ENCODE measurements around the gene DUSP28.

GRCh38 chr2:240579771-240580614 lies 19.8 kb downstream of the DUSP28 start:
- TF ChIP-seq YY1 (IDR thresholded peaks at IDR 0.05; ENCODE audit: low read depth) (no peak), TAF1 (IDR thresholded peaks at IDR 0.05; ENCODE audit: low read depth) (no peak), NFIC (IDR thresholded peaks at IDR 0.05) (peak; percentile 20; the same call in 1 of the 2 replicates), CREB1 (IDR thresholded peaks at IDR 0.05; ENCODE audit: low read depth) (no peak), EGR1 (IDR thresholded peaks at IDR 0.05) (no peak), RAD21 (IDR thresholded peaks at IDR 0.05; ENCODE audit: low read depth) (no peak)
